NOMO-1 treated with dmso at 0.1 percent for 144 hours (cell line): ENCODE data around the gene ACOT13.
"Not testable (repeated sequence)": the region's sequence is repeated elsewhere in the genome, so short reads cannot be mapped to it uniquely, and the experiment has no call there.

Experiments
- DNase-seq: peaks from one replicate; lab custom pipeline; 2025; ENCODE audit not compliant: unreplicated experiment; lab: John Stamatoyannopoulos, UW

ACOT13 gene

DNA sequence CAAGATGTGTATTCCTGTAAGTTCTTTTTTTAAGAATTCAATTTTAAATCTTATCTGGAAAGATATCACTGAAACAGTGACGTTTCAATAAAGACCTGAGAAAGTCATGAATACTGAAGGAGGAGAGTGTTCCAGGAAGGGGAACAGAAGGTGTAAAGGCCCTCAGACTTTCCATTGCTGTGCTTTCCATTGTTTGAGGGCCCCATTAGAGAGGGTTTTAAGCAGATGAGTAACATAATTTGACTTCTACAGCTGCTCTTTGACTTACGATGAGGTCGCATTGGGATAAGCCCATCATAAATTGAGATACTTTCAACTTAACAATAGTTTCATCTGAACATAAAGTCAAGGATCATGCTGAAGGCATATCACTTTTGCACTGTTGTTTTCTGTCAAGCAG, 24.7 kb downstream of the ACOT13 start:
- DNase-seq = no peak

DNA sequence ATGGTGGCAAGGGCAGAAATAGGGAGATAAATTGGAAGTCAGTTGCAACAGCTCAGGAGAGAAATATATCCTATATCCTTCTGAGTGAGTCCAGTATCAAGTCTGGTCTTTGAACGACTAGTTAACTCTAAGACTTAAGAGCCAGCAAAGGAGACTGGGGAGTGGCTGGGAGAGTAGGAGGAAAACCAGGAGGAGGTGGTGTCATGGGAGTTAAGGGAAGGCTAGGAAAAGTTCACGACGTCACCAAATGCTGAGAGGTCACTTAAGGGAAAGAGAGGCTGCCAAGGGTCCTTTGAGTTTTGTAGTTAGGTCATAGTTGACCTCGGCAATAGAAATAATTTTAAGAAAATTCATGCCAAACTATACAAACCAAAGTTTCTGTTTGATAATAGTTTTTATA, 25.1 kb downstream of the ACOT13 start:
- no peak for DNase-seq

DNA sequence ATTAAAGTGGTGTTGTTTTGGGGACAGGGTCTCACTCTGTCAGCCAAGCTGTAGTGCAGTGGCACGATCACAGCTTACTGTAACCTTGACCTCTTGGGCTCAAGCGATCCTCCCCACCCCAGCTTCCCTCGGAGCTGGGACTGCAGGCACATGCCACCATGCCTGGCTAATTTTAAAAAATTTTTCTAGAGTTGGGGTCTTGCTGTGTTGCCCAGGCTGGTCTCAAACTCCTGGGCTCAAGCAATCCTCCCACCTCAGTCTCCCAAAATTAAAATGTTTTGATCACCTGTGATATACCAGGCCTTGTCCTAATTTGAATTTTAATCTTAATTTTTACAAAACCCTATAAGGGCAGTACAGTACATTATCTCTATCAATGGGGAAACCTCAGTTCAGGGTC, 25.5 kb downstream of the ACOT13 start:
- no peak for DNase-seq

DNA sequence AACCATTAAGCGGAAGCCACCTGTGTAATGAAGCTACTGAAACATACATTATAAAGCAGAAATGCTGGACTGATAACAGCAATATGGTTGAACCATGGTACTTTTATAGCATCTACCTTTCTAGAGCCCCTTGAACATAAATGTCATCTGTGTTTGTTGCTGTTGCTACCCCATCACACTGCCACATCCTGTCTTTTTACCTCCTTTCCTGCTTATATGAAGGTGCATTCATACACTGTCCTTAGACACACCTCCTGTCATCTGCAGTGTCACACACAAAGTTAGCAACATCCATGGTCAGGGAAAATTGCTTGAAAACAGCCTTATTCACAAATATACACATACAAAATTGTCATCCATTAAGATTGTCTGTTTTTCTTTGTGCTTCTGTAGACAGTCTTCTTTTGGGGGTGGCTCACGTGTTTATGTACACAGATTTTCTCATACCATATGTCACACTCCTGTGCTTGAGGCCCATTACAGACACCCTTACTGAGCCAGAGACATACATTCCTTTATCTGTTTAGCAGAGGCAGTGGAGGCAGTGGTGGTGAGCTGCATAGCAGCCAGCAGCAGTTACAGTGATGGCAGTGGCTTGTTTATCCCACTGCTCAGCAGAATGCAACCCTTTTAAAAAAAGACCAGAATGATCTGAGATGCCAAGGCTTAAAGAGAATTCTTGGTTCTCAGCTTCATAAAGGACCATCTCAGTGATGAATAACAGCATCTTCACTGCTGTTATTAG, 26.1 kb downstream of the ACOT13 start:
- no peak for DNase-seq

DNA sequence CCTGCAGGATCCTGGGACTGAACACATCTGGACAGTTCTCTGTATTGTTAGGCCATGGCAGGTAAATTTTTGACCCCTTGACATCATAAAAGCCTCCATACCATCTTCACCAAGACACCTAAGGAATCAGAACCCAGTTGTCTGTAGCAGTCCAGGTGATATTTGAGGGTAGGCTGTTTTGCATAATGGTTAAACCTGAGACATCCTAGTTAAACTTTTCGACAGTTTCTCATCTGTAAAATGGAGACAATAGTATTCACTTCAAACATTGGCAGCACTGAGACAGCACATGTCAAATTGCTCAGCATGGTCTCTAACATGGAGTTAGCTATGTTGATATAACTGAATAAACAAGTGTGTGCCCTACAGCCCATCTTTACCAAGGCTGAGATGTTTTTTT, 27.3 kb downstream of the ACOT13 start:
- no peak for DNase-seq

DNA sequence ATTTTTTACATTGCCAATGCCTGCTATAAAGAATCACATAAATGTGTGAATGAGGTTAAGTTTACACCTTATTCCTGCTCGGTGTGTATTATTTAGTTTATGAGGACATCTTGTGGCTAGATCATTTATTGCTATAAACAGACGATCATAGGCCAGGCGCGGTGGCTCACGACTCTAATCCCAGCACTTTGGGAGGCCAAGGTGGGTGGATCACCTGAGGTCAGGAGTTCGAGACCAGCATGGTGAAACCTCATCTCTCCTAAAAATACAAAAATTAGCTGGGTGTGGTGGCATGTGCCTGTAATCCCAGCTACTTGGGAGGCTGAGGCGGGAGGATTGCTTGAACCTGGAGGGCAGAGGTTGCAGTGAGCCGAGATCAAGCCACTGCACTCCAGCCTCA, 28.8 kb downstream of the ACOT13 start:
- DNase-seq = not testable (repeated sequence)

DNA sequence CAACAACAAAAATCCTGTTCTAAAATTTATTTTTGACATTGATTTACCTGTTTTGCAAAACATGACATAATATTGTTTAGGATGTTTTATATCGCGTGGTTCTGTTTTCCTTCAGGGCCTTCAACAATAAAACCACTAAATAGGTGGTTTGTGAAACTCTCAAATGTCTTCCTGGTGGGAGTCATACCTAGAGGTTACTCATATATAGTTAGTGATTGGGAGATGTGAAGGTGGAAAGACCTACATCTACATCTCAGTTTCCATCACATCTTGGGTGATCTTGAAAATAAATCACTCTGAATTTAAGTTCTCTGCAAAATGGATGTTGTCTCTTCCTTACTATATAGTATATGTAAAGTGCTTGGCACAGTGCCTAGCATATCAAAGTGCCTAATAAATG, 29.2 kb downstream of the ACOT13 start:
- no peak for DNase-seq

DNA sequence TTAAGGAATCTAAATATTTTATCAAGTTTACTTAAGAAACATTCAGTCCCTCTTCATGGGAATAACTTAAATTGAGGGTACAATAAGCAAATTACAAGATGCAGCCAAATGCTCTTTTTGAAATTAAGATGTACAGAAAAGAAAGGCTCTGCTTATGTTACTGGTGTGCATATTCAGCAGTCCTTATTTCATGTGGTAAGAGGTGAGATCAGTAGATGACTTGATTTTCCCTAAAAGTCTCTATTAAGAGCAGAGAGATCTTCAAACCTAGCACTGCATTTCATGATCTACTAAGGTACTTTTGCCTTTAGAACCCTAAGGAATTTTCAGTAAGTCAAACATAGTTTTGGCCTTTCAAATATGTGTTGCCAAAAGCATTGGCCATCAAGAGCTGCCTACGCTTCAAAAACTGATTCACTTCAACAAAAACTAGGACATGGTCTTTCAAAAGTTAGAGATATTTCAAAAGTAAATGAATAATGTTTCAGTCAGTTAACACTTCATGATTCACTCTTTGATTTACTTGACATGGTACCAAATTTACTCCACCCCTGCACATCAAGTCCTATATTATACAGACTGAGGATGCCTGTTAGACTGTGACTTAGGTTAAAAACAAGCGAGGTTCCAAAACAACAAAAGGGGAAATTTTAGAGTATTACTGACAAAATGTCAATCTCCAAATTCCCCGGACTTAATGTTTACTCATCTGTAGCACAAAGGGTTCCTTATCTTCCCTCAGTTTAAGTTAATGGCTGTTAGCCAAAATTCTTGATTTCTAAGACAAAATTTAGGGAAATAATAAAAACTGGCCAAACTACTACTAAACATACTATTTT, 32.9 kb downstream of the ACOT13 start:
- DNase-seq = no peak

DNA sequence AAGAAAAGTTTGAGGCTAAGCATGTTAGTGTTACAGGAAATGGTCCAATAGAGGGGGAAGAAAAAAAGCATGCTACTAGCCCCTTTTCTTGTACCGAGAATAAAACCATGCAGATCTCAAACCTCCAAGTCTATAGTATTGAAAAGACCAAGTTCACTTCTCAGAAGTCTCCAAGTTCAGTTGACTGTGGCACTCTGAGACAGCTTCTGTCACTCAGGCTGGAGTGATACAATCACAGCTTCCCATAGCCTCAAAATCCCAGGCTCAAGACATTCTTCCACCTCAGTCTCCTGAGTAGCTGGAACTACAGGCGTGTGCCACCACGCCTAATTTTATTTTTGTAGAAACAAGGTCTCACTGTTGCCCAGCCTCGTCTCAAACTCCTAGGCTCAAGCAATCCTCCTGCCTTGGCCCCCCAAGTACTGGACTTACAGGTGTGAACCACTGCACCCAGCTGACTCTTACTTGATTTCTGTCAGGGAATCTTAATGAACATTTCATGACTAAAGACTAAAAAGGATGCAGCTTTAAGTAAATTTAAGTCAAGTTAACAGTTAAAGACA, 35.9 kb downstream of the ACOT13 start:
- no peak for DNase-seq

DNA sequence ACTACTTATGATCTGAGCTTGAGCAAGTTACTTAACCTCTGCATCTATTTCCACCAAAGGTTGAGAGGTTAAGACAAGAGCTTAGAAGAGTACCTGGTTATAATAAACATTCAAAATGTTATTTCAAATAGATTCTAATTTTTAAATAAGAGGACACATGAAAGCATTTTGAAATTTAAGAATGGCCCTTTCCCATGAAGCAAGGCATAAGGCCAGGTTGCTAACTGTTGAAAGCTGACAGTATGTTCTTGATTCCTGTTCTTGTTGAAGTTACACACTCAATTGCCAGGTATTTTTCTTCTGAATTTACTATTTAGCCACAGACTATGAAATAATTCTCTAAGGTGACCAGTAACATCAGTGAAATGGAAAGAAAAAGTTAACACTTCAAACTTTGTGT, 37.6 kb downstream of the ACOT13 start:
- DNase-seq = no peak

DNA sequence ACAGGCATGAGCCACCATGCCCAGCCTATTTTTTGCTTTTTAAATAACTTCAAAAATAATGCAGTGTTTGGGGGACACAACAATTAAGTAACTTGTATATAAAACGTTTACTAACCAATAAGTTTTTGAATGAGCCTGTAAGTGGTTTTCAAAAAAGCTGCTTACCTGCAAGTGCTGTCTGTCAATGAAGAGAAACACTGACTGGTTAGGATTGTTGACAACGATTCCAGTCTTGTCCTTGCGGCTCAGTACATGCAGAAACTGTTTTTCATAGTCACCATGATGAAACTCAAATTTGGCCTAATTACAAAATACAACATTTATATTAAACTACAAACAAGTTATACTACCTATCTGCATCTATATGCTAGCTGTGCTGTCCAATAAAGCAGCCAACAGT, 41.7 kb downstream of the ACOT13 start:
- DNase-seq = no peak

DNA sequence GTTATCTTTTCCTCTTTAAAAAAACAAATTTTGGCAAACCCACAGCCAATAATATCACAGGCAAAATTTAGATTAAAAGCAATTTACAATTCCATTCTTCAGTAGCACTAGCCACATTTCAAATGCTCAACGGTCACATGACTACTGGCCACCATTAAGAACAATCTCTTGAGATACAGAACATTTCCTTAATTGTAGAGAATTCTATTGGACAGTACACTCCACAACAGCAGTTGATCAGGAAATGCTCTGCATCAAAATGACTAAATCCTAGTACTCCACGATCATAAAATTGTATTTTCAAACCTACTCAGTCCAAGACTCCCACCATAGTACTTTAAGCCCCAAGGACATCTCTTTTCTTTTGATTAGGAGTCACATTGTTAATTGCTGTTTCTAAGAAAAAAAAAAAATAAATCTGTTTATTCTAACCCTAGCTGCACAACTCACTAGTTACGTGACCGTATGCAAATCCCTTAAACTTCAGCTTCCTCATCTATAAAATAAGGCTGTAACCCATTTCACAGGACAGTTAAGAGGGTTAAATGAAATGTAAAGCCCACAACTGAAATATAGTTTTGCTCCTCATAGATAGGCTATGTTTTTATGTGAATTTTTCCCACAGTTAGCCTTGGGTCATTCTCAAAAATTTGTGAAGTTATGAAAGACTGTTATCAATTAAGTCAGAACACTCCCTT, 42.3 kb downstream of the ACOT13 start:
- DNase-seq = no peak

DNA sequence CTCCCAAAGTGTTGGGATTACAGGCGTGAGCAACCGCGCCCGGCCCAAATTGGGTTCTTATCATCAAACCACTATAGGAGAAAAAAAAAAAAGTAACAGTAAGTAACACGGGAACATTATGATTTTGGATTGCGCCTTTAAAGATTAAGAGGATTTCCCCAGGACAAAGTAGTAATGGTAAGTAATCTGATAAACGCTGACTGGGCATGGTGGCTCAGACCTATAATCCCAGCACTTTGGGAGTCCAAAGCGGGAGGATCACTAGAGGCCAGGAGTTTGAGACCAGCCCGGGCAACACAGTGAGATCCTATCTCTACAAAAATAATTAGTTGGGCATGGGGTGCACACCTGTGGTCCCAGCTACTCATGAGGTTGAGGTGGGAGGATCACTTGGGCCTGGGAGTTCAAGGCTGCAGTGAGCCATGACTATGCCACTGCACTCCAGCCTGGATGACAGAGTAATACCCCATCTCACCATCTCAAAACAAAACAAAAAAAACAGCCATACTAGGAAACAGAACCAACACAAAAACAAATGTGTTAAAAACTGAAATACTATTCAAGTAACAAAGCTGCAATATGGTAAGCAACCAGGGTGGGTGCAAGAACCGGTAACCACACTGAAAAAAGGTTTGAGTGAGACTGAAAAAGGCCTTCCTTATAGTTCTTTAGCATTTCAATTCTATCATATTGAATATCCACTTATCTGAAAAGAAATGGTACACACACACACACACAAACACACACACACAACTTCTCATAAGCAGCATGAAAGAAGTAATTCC, 43.8 kb downstream of the ACOT13 start:
- DNase-seq = no peak

DNA sequence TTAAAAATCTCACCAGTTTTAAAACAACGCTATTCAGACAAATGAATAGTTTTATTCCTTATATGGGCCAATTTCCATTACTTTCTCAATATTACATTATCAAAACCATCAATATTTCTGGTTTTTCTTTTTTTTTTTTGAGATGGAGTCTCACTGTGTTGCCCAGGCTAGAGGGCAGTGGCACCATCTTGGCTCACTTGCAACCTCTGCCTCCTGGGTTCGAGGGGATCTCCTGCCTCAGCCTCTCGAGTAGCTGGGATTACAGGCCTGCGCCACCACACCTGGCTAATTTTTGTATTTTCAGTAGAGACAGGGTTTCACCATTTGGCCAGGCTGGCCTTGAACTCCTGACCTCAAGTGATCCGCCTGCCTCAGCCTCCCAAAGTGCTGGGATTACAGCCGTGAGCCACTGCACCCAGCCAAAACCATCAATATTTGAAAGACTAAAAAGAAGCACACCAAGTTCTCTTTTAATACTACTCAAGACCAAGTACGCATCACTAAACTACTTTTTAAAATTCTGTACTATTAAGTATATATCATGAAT, 49.8 kb downstream of the ACOT13 start:
- DNase-seq = not testable (repeated sequence)

DNA sequence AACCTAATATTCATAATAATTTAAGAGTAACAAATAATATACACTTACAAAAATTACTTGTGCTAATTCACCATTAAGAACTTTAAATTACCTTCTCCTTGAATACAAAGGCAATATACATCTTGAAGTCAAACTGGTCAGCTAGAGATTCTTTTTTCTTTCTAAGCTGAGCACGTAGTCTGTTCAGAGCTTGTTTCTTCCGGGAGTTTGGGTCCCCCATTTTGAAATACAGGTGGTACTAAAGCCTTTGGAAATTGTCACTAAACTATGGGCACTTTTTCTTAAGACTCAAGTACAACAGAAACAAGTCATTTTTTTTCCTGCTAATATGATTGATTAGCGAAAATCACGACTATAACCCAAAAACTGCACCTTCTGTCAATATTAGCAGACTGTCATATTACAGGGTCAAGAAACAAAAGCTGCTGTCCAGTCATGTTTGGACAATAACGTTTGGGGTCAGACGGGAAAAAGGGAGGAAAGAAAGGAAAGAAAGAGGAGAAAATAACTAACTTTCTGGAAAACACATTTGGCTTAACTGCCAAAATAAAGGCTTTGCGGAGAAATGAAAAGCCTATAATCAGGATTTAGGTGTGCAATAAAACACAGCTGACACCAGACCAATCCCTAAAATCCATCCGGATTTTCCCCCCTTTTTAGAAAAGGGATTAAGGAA, 51.7 kb downstream of the ACOT13 start:
- no peak for DNase-seq

DNA sequence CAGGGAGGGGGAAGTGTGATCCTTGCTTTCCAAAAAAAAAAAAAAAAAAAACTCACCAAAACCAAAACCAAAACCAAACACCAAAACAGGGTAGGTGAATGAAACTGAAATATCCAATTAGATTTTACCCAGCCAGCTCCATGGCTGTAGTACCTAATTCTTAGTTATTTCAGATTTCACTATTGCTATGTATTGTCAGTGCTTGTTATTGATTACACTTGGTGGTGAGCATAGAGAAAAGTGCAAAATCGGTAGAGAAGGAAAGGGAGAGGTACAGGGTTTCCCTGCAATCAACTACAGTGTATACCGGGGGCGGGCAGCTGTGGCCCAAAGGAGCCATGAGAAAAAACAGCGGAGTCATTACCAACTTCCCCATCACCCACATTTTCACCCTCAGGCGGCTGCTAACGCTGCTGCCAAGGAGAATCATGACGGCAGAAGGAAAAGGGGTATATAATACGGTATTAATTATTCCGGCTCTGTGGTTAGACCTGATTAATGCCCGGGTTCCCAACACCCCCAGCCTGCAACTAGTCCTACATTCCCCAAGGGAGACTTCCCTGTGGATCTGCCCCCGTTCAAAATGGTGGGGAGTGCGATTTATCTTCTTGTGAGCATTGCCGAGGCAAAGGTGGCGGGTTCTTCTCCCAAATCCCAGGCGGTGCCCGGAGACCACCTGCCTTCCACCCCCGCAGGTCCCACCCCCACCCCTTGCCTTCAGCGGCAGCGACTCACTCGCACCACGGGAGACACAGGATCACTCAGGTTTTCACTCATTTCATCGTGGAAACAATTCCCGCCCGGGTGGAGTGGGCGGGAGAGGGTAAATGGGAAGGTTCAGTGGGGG, 52.5 kb downstream of the ACOT13 start, which contains the start of gene C6orf62:
TSS of gene C6orf62 (minus strand) at position 30 of the 847 bp plus-strand sequence. CDS start 486 bp downstream, outside the sequence.
- DNase-seq = peak; percentile 50

DNA sequence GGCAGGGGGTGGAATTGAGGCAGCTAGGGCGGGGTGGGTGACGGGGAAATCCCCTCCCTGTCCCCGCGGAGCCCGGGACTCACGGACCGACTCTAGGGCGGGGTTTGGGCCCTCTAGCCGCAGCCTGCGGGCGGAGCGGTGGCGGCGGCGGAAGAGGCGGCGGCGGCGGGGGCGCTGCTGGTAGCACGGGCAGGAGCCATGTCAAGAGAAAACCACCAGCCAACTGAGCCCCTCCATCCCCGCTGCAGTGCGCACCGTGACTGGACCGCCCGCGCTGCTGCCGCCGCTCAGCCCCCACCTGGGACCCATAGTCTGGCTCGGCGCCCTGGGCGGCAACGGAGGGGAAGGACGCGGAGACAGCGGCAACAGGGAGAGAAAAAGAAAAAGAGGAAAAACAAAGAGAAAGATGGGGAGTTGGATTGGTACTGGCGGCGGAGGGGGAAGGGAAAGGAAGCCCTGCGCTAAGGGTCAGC, 53.3 kb downstream of the ACOT13 start:
- DNase-seq = peak; percentile 41

DNA sequence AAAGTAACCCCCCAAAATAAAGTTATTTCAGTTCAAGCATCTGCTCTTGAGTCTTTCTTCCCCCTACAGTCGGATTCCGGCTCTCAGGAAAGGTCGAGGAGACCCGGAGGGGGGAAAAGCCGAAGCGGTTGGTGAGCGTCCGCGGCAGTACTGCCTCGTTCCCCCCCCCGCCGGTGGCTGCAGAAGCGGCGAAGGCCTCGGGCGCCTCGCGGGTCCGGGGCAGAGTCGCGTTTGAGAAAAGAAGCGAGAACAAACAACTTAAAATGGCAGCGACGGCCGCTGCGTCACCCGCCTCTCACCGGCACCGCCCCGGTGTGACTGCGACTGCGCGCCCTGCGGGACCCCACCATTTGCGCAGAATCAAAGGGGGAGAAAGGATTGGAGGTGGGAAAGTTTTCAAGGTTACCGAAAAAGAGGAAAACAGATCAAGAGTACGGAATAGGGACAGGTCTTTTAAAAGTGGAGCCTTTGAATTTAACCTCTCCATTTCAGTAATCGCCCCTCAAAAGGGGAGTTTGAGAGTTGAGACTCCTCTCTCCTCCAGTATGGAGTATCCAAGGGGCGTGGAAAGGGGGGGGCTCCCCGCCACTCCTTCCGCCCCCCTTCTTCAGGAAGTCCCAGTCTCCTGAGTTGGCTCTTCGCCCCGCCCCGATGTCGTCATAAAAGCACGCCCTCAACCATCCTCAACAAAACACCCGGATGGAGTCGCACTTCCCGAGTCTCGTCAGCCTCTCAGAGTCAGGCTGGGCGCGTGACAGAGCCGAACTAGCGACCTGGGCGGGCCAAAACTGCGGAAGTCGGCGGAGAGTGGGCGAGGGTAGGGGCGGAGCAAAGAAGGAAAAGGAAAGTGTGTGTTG, 54.0 kb downstream of the ACOT13 start:
- DNase-seq = peak; percentile 99
